Panc1 (cell line): ENCODE data around the gene MRAS. TPM values are rescaled to one million over a fixed set of nuclear protein-coding genes. Genes with fewer than 3 reads are reported as not detected.

Source experiments
- ATAC-seq: fragments of 200-7000 bp; cut with Tn5 transposase; 2 replicates; pipeline ENCODE4 v1.9.1; 2020; ENCODE audit warnings: mild to moderate bottlenecking, moderate library complexity
- BruUV-seq: library from RNA; stranded (reverse); fragments of 400-500 nt; replicated peaks from 2 replicates; lab custom pipeline; 2021; lab: Mats Ljungman, UMichigan
- CTCF ChIA-PET: fragments of 300-600 bp; sonication (Branson Sonifier 250); formaldehyde crosslinking; loops from one replicate; lab custom pipeline; 2022; ENCODE audit warnings: antibody characterized with exemption; lab: Charles Lee
- POLR2A ChIA-PET: fragments of 300-600 bp; sonication (Branson Sonifier 250); formaldehyde crosslinking; loops from one replicate; lab custom pipeline; 2022; ENCODE audit warnings: antibody characterized with exemption; lab: Charles Lee
- DNase-seq: peaks from one replicate; pipeline ENCODE4 v3.0.0-alpha.2; 2010; ENCODE audit warnings: low read depth, low spot score
- H3K27ac ChIP-seq: 2 replicates; pipeline ENCODE4 v1.5.1; 2011; ENCODE audit warnings: mild to moderate bottlenecking, low read length, inconsistent platforms
- H3K27me3 ChIP-seq: fragments of 200-500 bp; sonication (Bioruptor generic); 2 replicates; pipeline ENCODE4 v1.6.0; 2014; ENCODE audit warnings: low read length, inconsistent platforms; ENCODE audit not compliant: control insufficient read depth, insufficient read depth
- H3K36me3 ChIP-seq: fragments of 200-500 bp; sonication (Bioruptor generic); 2 replicates; pipeline ENCODE4 v1.5.1; 2014; ENCODE audit warnings: inconsistent platforms, mild to moderate bottlenecking, low read length, moderate library complexity; ENCODE audit not compliant: control insufficient read depth, insufficient read depth
- H3K4me1 ChIP-seq: 2 replicates; pipeline ENCODE4 v1.5.1; 2011; ENCODE audit warnings: inconsistent platforms, mild to moderate bottlenecking, low read length, moderate library complexity; ENCODE audit not compliant: control insufficient read depth, insufficient read depth
- H3K4me3 ChIP-seq, 2 experiments: 2 replicates each; pipeline ENCODE4 v1.5.1; 2011 to 2012; ENCODE audit warnings: low read depth in 2 of 2, low read length in 2 of 2, mild to moderate bottlenecking in 2 of 2, inconsistent platforms in 1 of 2, moderate library complexity in 1 of 2
- H3K9me3 ChIP-seq: fragments of 200-500 bp; sonication (Bioruptor generic); 2 replicates; pipeline ENCODE4 v1.5.1; 2014; ENCODE audit warnings: low read depth, mild to moderate bottlenecking, inconsistent platforms, low read length, moderate library complexity; ENCODE audit not compliant: control insufficient read depth, insufficient read depth
- POLR2AphosphoS5 ChIP-seq: IDR thresholded peaks from 2 replicates; pipeline ENCODE4 v1.6.1; 2012; ENCODE audit warnings: mild to moderate bottlenecking, low read depth, low read length, moderate library complexity
- SIN3A ChIP-seq: IDR thresholded peaks from 2 replicates; pipeline ENCODE4 v1.6.1; 2012; ENCODE audit warnings: low read depth, mild to moderate bottlenecking, low read length, moderate library complexity, borderline replicate concordance; ENCODE audit not compliant: insufficient read depth
- TCF7L2 ChIP-seq: IDR thresholded peaks from 2 replicates; pipeline ENCODE4 v1.6.1; 2011; ENCODE audit warnings: mild to moderate bottlenecking, low read depth, low read length, inconsistent platforms
- in situ Hi-C: cut with HindIII; loops from 2 replicates; pipeline ENCODE4 v1.10.0; 2016; ENCODE audit warnings: low sequenced_read_pairs, low pct_unique_long_range_greater_than_20kb
- intact Hi-C: fragments of 100-400 bp; cut with micrococcal nuclease; formaldehyde crosslinking; loops from one replicate; pipeline ENCODE4 v1.10.0; 2022; ENCODE audit not compliant: unreplicated experiment
- total RNA-seq: library from RNA; stranded (reverse); gene quantifications from one replicate; pipeline ENCODE4 v1.2.1, GENCODE V29; 2021; ENCODE audit not compliant: unreplicated experiment
- TF ChIP-seq, protein P1 (sequence below), 2 experiments: IDR thresholded peaks; 2 replicates each; pipeline ENCODE4 v1.6.1; 2011 to 2012; ENCODE audit warnings: low read depth in 2 of 2, control low read depth in 1 of 2, low read length in 1 of 2, mild to moderate bottlenecking in 1 of 2, moderate library complexity in 1 of 2; ENCODE audit not compliant: insufficient read depth in 1 of 2
- TF ChIP-seq, protein P2 (sequence below): fragments of 450-650 bp; IDR thresholded peaks from 2 replicates; pipeline ENCODE4 v1.5.1; 2017; ENCODE audit warnings: mild to moderate bottlenecking

The MRAS gene
- total RNA-seq, 1 experiment from 2014 or later, result 14.2 TPM

DNA sequence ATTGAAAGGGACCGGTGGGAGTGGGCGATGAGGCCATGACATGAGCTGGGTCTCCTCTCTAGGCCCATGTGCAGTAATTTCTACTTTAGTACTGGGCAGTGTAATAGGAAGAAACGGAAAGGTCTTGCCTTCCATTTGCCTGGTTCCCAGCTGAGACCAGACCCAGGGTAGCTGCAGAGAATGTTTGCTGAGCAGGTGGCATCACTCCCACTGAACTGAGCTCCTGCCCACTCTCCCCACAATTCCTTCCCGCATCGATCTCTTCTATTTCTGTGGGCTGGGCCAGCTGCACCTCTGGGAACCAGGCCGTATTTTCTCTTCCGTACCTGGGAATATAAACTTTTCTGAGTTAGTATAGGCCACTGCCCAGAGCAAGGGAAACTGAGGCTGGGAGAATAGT lies 101.8 kb downstream of the MRAS start:
- Histone ChIP-seq H3K36me3 (no peaks in the 10 kb centered on the region), H3K27me3 (no peaks in the 10 kb centered on the region), H3K4me3 (no peak overlapping the region), H3K4me1 (no peaks in the 10 kb centered on the region), H3K27ac (no peak overlapping the region), H3K9me3 (no peaks in the 10 kb centered on the region)
- no TSS peak for BruUV-seq
- in situ Hi-C loops, result no loop called here
- CTCF ChIA-PET, result no interaction called here
- POLR2A ChIA-PET, result no interaction called here
- intact Hi-C loops, result no loop called here
- ATAC-seq (no peak), DNase-seq (no peak)
- TF ChIP-seq, protein P1, sequence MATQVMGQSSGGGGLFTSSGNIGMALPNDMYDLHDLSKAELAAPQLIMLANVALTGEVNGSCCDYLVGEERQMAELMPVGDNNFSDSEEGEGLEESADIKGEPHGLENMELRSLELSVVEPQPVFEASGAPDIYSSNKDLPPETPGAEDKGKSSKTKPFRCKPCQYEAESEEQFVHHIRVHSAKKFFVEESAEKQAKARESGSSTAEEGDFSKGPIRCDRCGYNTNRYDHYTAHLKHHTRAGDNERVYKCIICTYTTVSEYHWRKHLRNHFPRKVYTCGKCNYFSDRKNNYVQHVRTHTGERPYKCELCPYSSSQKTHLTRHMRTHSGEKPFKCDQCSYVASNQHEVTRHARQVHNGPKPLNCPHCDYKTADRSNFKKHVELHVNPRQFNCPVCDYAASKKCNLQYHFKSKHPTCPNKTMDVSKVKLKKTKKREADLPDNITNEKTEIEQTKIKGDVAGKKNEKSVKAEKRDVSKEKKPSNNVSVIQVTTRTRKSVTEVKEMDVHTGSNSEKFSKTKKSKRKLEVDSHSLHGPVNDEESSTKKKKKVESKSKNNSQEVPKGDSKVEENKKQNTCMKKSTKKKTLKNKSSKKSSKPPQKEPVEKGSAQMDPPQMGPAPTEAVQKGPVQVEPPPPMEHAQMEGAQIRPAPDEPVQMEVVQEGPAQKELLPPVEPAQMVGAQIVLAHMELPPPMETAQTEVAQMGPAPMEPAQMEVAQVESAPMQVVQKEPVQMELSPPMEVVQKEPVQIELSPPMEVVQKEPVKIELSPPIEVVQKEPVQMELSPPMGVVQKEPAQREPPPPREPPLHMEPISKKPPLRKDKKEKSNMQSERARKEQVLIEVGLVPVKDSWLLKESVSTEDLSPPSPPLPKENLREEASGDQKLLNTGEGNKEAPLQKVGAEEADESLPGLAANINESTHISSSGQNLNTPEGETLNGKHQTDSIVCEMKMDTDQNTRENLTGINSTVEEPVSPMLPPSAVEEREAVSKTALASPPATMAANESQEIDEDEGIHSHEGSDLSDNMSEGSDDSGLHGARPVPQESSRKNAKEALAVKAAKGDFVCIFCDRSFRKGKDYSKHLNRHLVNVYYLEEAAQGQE (IDR thresholded peaks at IDR 0.05; ENCODE audit: insufficient read depth in 1 of 2, low read depth in 2 of 2, low read length in 1 of 2), result no peak
- no peak for TF ChIP-seq SIN3A
- TF ChIP-seq, protein P2, sequence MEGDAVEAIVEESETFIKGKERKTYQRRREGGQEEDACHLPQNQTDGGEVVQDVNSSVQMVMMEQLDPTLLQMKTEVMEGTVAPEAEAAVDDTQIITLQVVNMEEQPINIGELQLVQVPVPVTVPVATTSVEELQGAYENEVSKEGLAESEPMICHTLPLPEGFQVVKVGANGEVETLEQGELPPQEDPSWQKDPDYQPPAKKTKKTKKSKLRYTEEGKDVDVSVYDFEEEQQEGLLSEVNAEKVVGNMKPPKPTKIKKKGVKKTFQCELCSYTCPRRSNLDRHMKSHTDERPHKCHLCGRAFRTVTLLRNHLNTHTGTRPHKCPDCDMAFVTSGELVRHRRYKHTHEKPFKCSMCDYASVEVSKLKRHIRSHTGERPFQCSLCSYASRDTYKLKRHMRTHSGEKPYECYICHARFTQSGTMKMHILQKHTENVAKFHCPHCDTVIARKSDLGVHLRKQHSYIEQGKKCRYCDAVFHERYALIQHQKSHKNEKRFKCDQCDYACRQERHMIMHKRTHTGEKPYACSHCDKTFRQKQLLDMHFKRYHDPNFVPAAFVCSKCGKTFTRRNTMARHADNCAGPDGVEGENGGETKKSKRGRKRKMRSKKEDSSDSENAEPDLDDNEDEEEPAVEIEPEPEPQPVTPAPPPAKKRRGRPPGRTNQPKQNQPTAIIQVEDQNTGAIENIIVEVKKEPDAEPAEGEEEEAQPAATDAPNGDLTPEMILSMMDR, result no peak
- no peak for TF ChIP-seq TCF7L2
- no peak for TF ChIP-seq POLR2AphosphoS5

DNA sequence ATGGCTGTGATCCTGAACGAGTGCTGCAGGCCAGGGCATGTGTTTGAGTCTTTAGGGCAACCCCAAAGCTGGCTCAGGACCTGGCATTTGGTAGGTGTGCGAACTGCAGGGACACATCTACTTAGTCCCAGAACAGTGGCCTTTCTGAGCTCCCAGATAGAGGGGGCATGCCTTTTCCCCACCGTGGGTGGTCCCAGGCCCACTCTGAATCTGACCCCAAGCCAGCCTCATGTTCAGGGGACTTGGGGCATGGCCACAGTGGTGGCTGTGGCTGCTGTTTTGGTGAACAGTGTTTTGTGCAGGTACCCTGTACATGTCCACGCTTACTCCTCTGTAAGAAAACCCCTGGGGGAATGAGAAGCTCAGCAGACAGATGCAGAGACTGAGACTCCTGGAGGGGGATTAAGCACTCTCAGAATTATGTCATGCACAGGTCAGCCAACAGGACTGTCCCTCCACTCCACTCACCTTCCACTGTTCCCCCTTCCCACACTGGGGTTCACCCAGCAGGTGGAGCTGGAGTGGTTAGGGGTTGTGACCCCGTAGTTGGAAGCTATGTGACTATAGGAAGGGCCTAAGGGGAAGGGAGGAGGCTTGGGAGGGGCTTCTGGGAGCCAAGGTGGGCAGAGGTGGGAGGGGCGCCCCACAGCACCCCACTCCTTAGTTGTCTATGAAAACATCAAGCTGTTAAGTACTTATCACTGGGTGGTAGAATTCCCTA lies 102.5 kb downstream of the MRAS start:
- POLR2A ChIA-PET, result interaction anchor here (0.8 kb wide), 1 partner anchor 10 kb away, joined by 3 read pairs; no protein-coding TSS in a partner anchor
- intact Hi-C loops (no loop called here), in situ Hi-C loops (no loop called here)
- Histone ChIP-seq H3K27ac (no peak overlapping the region), H3K36me3 (no peaks in the 10 kb centered on the region), H3K4me3 (no peak overlapping the region), H3K4me1 (no peaks in the 10 kb centered on the region), H3K27me3 (no peaks in the 10 kb centered on the region), H3K9me3 (no peaks in the 10 kb centered on the region)
- DNase-seq, result no peak
- no peak; the same call in 1 of the 2 replicates for ATAC-seq
- no TSS peak for BruUV-seq
- TF ChIP-seq SIN3A, result no peak
- TF ChIP-seq TCF7L2, result no peak
- no peak for TF ChIP-seq POLR2AphosphoS5
- TF ChIP-seq, protein P2, result no peak
- TF ChIP-seq, protein P1 (IDR thresholded peaks at IDR 0.05; ENCODE audit: insufficient read depth in 1 of 2, low read depth in 2 of 2, low read length in 1 of 2), result no peak
- CTCF ChIA-PET, result no interaction called here
